Stimulated activated naive B cell treated with anti-CD40 and anti-IgM and Interleukin-4, amounts not matched to agents 10 μg/mL and 1 μg/mL and 100 μg/mL, for 72 hours (primary cell): ENCODE data around the gene ABCA1.
"Not testable (repeated sequence)": the region's sequence is repeated elsewhere in the genome, so short reads cannot be mapped to it uniquely, and the experiment has no call there.

Experiments used
- ATAC-seq, 2 donors: fragments of 150-1000 bp; cut with Tn5 transposase; replicated peaks; 2 replicates each; pipeline ENCODE4 v1.10.0; 2021; ENCODE audit warnings: moderate library complexity in 1 of 2
- DNase-seq: peaks from one replicate; pipeline ENCODE4 v3.0.0; 2021
- H3K27ac Mint-ChIP-seq: one replicate; pipeline ENCODE4 v1.8.0; 2022; ENCODE audit warnings: mild to moderate bottlenecking, mixed read lengths
- H3K27me3 Mint-ChIP-seq, 2 donors: one replicate each; pipeline ENCODE4 v1.8.0; 2022; ENCODE audit warnings: mixed read lengths in 2 of 2
- H3K36me3 Mint-ChIP-seq, 2 donors: one replicate each; pipeline ENCODE4 v1.8.0; 2022; ENCODE audit warnings: mixed read lengths in 2 of 2, mild to moderate bottlenecking in 1 of 2
- H3K4me1 Mint-ChIP-seq, 2 donors: one replicate each; pipeline ENCODE4 v1.8.0; 2022; ENCODE audit warnings: mixed read lengths in 2 of 2, mild to moderate bottlenecking in 1 of 2
- H3K4me3 Mint-ChIP-seq, 2 donors: one replicate each; pipeline ENCODE4 v1.8.0; 2022; ENCODE audit warnings: mild to moderate bottlenecking in 2 of 2, mixed read lengths in 2 of 2, moderate library complexity in 1 of 2
- H3K9me3 Mint-ChIP-seq, 2 donors: one replicate each; pipeline ENCODE4 v1.8.0; 2022; ENCODE audit warnings: mixed read lengths in 2 of 2, mild to moderate bottlenecking in 1 of 2

ABCA1 gene

GRCh38 chr9:104863180-104863883 is 64.6 kb downstream of the ABCA1 start:
- peaks cover 3% of the 10 kb centered on the region in 2 donors for H3K36me3 Mint-ChIP-seq
- no peaks in the 10 kb centered on the region for H3K9me3 Mint-ChIP-seq
- no peak overlapping the region for H3K4me3 Mint-ChIP-seq
- DNase-seq (peak; percentile 36), ATAC-seq (peak; percentile 72 to 74)
- H3K4me1 Mint-ChIP-seq: peaks cover 24 to 46% of the 10 kb centered on the region in 2 donors
- no peaks in the 10 kb centered on the region for H3K27me3 Mint-ChIP-seq
- no peak overlapping the region for H3K27ac Mint-ChIP-seq

DNA sequence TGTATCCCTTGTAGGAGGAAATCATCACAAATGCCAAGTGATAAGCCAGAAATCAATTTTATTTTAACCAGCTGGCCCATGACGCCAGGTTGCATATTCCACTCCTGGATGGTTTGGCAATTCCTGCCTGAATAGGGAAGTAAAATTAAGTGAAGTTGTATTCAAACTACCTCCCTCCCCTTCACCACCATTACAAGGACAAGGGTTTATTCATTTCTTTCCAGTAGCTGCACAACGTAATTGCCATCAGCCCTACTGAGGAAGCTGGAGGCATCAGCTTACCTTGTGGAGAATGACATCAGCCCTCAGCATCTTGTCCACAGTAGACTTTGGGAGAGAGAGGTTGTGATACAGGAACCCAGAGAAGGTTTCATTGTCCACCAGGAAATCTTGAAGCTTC is 66.6 kb downstream of the ABCA1 start:
- Mint-ChIP-seq H3K4me1 (peaks cover 17 to 35% of the 10 kb centered on the region in 2 donors), H3K36me3 (peaks cover 0 to 6% of the 10 kb centered on the region in 2 donors), H3K4me3 (no peak overlapping the region), H3K27me3 (no peaks in the 10 kb centered on the region), H3K27ac (no peak overlapping the region), H3K9me3 (no peaks in the 10 kb centered on the region)
- no peak for ATAC-seq
- DNase-seq: no peak

DNA sequence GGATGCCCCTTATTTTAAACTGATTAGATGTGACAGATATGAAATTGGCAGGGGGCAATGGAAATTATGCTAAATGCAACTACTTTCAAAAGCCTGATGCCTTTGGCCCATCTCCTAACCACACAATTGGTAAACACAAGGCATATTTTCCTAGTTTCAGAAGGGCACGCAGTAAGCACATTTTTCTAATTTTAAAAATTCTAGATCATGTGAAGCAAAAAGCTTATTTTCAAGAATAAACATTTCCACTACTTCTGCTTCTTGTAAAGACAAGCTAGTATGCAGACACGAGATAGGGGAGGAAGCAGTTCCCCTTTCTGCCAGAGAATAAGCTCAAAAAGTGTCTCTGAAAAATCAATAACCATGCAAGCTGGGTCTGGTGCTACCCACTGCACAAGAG is 67.7 kb downstream of the ABCA1 start:
- Mint-ChIP-seq H3K4me1 (peaks cover 17 to 29% of the 10 kb centered on the region in 2 donors), H3K4me3 (peak overlapping the region in 1 of 2 donors; percentile 54), H3K27me3 (no peaks in the 10 kb centered on the region), H3K9me3 (no peaks in the 10 kb centered on the region), H3K36me3 (peaks cover 0 to 9% of the 10 kb centered on the region in 2 donors), H3K27ac (no peak overlapping the region)
- ATAC-seq (peak; percentile 88 to 89), DNase-seq (peak; percentile 3)

DNA sequence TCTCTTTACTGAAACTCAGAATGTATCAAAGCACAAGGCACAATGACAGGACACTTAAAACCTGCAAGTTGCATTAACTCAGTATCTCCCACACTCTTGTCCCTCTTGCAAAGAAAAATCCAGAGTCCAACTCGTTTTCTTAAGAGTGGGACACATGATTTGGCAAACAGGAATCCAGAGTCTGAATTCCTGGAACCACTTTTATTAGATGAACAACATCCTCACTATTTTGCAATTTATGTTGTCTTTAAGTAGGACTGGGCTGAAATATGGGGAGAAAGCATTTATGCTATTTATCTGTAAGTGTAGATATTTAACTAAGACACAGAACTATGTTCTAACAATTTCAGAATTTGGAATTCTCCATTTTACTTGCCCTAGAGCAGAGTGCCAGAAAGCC is 69.1 kb downstream of the ABCA1 start:
- ATAC-seq (no peak), DNase-seq (no peak)
- H3K36me3 Mint-ChIP-seq: peaks cover 0 to 14% of the 10 kb centered on the region in 2 donors
- H3K27ac Mint-ChIP-seq: no peak overlapping the region
- no peaks in the 10 kb centered on the region for H3K27me3 Mint-ChIP-seq
- no peaks in the 10 kb centered on the region for H3K9me3 Mint-ChIP-seq
- peaks cover 10 to 28% of the 10 kb centered on the region in 2 donors for H3K4me1 Mint-ChIP-seq
- no peak overlapping the region for H3K4me3 Mint-ChIP-seq

- Mint-ChIP-seq H3K4me3 (no peak overlapping the region), H3K9me3 (no peaks in the 10 kb centered on the region), H3K36me3 (peaks cover 0 to 14% of the 10 kb centered on the region in 2 donors), H3K27ac (no peak overlapping the region), H3K27me3 (no peaks in the 10 kb centered on the region), H3K4me1 (peaks cover 8 to 22% of the 10 kb centered on the region in 2 donors)
- no peak for DNase-seq
- no peak for ATAC-seq
Observed at GRCh38 chr9:104858271-104858670, 69.7 kb downstream of the ABCA1 start.

GRCh38 chr9:104856413-104856941 is 71.5 kb downstream of the ABCA1 start:
- H3K9me3 Mint-ChIP-seq: no peaks in the 10 kb centered on the region
- DNase-seq (no peak), ATAC-seq (no peak)
- H3K36me3 Mint-ChIP-seq: peaks cover 4 to 18% of the 10 kb centered on the region in 2 donors
- no peak overlapping the region for H3K27ac Mint-ChIP-seq
- H3K4me1 Mint-ChIP-seq: peaks cover 6 to 17% of the 10 kb centered on the region in 2 donors
- H3K4me3 Mint-ChIP-seq: no peak overlapping the region
- H3K27me3 Mint-ChIP-seq: no peaks in the 10 kb centered on the region

DNA sequence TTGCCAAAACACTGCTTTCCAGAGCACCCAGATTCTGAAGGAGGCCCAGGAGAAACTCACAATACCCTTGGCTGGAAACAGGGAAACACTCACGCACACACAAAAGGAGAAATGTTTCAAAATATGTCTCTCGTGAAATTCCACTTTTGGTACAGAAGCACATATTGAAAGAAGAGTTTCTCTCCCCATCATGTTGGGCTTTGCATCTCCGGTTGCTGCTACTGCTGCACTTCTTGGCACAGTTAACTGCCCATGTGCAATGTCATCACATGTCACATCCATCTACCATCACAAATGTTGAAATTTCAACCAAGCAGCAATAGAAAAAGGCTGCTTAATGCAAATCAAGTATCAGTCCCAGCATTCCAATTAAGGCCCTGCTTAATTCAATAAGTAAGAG is 72.1 kb downstream of the ABCA1 start:
- H3K27me3 Mint-ChIP-seq: no peaks in the 10 kb centered on the region
- no peaks in the 10 kb centered on the region for H3K9me3 Mint-ChIP-seq
- no peak overlapping the region for H3K4me3 Mint-ChIP-seq
- peaks cover 8 to 18% of the 10 kb centered on the region in 2 donors for H3K36me3 Mint-ChIP-seq
- no peak overlapping the region for H3K27ac Mint-ChIP-seq
- ATAC-seq: no peak
- H3K4me1 Mint-ChIP-seq: peaks cover 8 to 17% of the 10 kb centered on the region in 2 donors
- no peak for DNase-seq

GRCh38 chr9:104855258-104855657 is 72.7 kb downstream of the ABCA1 start:
- not testable (repeated sequence) for H3K4me3 Mint-ChIP-seq, H3K27me3 Mint-ChIP-seq, H3K27ac Mint-ChIP-seq, DNase-seq, ATAC-seq, H3K9me3 Mint-ChIP-seq
- peaks cover 8 to 18% of the 10 kb centered on the region in 2 donors for H3K36me3 Mint-ChIP-seq
- peaks cover 6 to 12% of the 10 kb centered on the region in 2 donors for H3K4me1 Mint-ChIP-seq

DNA sequence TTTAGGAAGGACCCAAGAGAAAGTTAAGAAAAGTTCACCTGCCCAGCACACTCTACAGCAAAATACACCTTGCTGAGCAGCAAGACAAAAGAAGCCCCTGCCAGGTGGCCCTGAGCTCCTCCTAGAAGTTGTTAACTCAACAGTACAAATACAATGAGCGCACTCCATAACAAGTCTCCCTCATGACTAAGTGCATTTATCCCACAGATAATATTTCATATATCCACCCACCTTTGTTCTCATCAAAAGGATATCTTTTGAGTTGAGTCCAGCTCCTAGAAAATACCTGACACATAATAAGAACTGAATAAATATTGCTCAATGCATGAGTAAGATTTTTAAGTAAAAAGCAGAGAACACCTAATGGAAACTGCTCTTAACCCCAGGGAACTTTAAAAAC is 73.3 kb downstream of the ABCA1 start:
- Mint-ChIP-seq H3K27ac (no peak overlapping the region), H3K4me1 (peaks cover 3 to 5% of the 10 kb centered on the region in 2 donors), H3K36me3 (peaks cover 8 to 18% of the 10 kb centered on the region in 2 donors), H3K4me3 (no peak overlapping the region), H3K9me3 (no peaks in the 10 kb centered on the region), H3K27me3 (no peaks in the 10 kb centered on the region)
- ATAC-seq: no peak
- DNase-seq: no peak

DNA sequence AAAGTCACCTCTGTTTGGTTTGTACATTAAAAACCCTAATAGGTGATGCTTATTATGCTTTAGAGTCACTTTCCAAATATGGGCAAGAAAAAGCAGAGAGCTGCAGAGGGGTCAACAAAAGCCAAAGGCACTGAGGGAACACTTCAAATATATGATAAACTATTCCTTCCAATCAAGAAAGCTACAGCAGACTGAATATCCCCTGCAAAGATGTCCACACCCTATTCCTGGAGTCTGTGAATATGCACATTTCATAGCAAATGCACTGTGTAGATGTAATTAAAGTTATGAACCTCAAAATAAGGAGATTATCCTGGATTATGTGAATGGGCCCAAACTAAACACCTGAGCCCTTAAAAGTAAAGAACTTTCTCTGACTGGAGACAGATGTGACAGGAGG is 74.3 kb downstream of the ABCA1 start:
- peaks cover 0 to 3% of the 10 kb centered on the region in 2 donors for H3K4me1 Mint-ChIP-seq

GRCh38 chr9:104853159-104853558 is 74.8 kb downstream of the ABCA1 start:
- DNase-seq: no peak
- no peak overlapping the region for H3K27ac Mint-ChIP-seq
- ATAC-seq: no peak
- peaks cover 0 to 3% of the 10 kb centered on the region in 2 donors for H3K4me1 Mint-ChIP-seq
- H3K4me3 Mint-ChIP-seq: no peak overlapping the region
- no peaks in the 10 kb centered on the region for H3K9me3 Mint-ChIP-seq
- peaks cover 8 to 18% of the 10 kb centered on the region in 2 donors for H3K36me3 Mint-ChIP-seq
- H3K27me3 Mint-ChIP-seq: no peaks in the 10 kb centered on the region

More for the DNA sequence above, 74.3 kb downstream of the ABCA1 start:
- Mint-ChIP-seq H3K4me3 (no peak overlapping the region), H3K27ac (no peak overlapping the region), H3K36me3 (peaks cover 8 to 18% of the 10 kb centered on the region in 2 donors), H3K9me3 (no peaks in the 10 kb centered on the region), H3K27me3 (no peaks in the 10 kb centered on the region)
- DNase-seq (no peak), ATAC-seq (no peak)

DNA sequence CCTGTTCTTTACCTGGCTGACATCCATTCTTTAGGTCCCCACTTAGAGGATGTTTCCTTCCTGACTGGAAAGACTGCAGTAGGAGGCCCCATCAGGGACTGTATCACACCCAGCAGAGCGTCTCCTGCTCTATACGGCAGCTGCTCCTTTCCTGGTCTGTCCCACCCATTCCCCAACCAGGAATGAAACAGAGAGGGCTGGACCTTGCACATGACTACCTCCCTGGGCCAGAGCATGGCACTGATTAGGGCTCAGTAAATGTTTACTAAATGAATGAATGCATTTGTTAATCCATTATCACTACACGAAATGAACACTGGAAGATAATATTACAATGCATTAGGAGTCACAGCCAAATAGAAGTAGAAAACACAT is 76.4 kb downstream of the ABCA1 start:
- H3K27me3 Mint-ChIP-seq: no peaks in the 10 kb centered on the region
- H3K4me1 Mint-ChIP-seq: peaks cover 0 to 3% of the 10 kb centered on the region in 2 donors
- no peaks in the 10 kb centered on the region for H3K9me3 Mint-ChIP-seq
- no peak overlapping the region for H3K4me3 Mint-ChIP-seq
- DNase-seq (no peak), ATAC-seq (no peak)
- peaks cover 8 to 17% of the 10 kb centered on the region in 2 donors for H3K36me3 Mint-ChIP-seq
- H3K27ac Mint-ChIP-seq: no peak overlapping the region

DNA sequence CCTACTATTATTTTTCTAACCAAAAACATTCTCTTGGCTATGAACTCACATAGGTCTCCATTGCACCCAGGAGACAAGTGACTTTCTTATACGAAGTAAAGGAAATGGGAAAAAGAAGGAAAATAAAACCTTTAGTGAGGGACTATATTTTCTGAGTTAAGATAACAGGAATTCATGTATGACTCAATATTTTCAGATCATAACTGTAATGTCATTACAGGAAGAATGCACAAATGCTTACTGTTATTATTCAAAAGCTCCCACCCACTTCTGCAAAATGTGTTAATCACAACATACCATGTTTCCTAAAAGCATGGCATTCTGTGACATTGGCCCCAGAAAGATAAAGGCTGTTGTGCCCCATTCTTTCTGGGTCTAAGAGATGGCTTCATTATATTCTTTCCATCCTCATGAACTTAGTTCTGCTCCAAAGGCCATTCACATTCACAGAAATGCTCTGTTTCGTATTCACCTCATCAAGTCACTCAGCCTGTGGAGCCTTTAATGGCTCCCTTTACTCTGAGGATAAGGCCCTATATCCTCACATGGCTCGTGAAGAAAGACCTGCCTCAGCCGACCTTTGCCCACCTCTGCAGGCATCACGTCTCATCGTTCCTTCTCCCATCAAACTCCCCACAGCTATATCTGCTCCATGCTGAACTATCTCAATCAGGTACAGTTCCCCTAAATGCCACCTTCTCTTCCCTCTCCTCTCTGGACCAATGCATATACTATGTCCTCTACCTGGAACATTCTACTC is 77.0 kb downstream of the ABCA1 start:
- Mint-ChIP-seq H3K36me3 (peaks cover 8 to 12% of the 10 kb centered on the region in 2 donors), H3K9me3 (no peaks in the 10 kb centered on the region), H3K27me3 (no peaks in the 10 kb centered on the region), H3K4me1 (peaks cover 0 to 3% of the 10 kb centered on the region in 2 donors), H3K4me3 (no peak overlapping the region), H3K27ac (no peak overlapping the region)
- ATAC-seq (no peak), DNase-seq (no peak)

DNA sequence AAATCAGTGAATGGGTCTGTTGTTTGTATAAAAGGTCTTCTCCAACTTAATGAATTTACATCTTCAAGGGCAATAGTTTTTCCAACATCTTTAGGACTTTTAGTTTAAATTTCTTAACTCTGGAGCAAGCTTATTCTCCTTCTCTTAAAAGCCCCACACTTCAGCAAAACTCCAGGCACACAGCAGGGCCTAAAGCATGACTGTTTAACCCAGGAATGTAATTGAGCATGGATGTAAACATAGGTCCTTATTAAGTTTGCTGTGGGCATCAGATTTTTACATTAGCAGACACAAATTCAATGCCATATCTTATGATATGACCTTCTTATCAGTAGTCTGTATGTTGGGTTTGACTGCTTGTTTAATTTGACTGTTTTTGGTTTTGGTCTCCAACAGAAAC is 78.9 kb downstream of the ABCA1 start:
- DNase-seq (no peak), ATAC-seq (no peak)
- peaks cover 8 to 12% of the 10 kb centered on the region in 2 donors for H3K36me3 Mint-ChIP-seq
- no peaks in the 10 kb centered on the region for H3K9me3 Mint-ChIP-seq
- peaks cover 0 to 3% of the 10 kb centered on the region in 2 donors for H3K4me1 Mint-ChIP-seq
- H3K27ac Mint-ChIP-seq: no peak overlapping the region
- H3K27me3 Mint-ChIP-seq: no peaks in the 10 kb centered on the region
- no peak overlapping the region for H3K4me3 Mint-ChIP-seq
